Esophagus muscularis mucosa (tissue), 4 donors: ENCODE measurements around the gene AUTS2.

Experiments used
- CTCF ChIP-seq, 3 experiments: fragments of 200-600 bp in 2 of 3; fragments of 450-650 bp in 1 of 3; sonication (generic) in 2 of 3; IDR thresholded peaks; one replicate each; pipeline ENCODE4 v1.5.1; 2017 to 2019; ENCODE audit warnings: antibody characterized with exemption in 3 of 3, mild to moderate bottlenecking in 2 of 3, moderate library complexity in 1 of 3
- EP300 ChIP-seq: sonication (generic); formaldehyde crosslinking; IDR thresholded peaks from one replicate; pipeline ENCODE4 v1.6.1; 2017; ENCODE audit warnings: antibody characterized with exemption
- POLR2A ChIP-seq: fragments of 450-650 bp; IDR thresholded peaks from one replicate; pipeline ENCODE4 v1.6.1; 2017; ENCODE audit warnings: antibody characterized with exemption, moderate library complexity, mild to moderate bottlenecking, low read depth
- POLR2AphosphoS5 ChIP-seq, 2 donors: sonication (generic); formaldehyde crosslinking; IDR thresholded peaks; one replicate each; pipeline ENCODE4 v1.6.1; 2017; ENCODE audit warnings: antibody characterized with exemption in 2 of 2

- no peak for TF ChIP-seq CTCF (IDR thresholded peaks at IDR 0.05)
- TF ChIP-seq POLR2A: no peak
- TF ChIP-seq EP300: no peak
- TF ChIP-seq POLR2AphosphoS5 (IDR thresholded peaks at IDR 0.05): no peak
Measured at GRCh38 chr7:69989551-69989950, 391.3 kb downstream of the AUTS2 start.
